ENCODE measurements around the gene MYOD1.

Gene MYOD1

DNA sequence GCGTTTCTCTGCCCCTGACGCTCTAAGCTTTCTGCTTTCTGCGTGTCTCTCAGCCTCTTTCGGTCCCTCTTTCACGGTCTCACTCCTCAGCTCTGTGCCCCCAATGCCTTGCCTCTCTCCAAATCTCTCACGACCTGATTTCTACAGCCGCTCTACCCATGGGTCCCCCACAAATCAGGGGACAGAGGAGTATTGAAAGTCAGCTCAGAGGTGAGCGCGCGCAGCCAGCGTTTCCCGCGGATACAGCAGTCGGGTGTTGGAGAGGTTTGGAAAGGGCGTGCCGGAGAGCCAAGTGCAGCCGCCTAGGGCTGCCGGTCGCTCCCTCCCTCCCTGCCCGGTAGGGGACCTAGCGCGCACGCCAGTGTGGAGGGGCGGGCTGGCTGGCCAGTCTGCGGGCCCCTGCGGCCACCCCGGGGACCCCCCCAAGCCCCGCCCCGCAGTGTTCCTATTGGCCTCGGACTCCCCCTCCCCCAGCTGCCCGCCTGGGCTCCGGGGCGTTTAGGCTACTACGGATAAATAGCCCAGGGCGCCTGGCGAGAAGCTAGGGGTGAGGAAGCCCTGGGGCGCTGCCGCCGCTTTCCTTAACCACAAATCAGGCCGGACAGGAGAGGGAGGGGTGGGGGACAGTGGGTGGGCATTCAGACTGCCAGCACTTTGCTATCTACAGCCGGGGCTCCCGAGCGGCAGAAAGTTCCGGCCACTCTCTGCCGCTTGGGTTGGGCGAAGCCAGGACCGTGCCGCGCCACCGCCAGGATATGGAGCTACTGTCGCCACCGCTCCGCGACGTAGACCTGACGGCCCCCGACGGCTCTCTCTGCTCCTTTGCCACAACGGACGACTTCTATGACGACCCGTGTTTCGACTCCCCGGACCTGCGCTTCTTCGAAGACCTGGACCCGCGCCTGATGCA is at the start of gene MYOD1:
TSS of gene MYOD1 (plus strand) at position 544 of the 910 bp plus-strand sequence. CDS start at position 756, 212 bp downstream.
- TF ChIP-seq, protein P1, sequence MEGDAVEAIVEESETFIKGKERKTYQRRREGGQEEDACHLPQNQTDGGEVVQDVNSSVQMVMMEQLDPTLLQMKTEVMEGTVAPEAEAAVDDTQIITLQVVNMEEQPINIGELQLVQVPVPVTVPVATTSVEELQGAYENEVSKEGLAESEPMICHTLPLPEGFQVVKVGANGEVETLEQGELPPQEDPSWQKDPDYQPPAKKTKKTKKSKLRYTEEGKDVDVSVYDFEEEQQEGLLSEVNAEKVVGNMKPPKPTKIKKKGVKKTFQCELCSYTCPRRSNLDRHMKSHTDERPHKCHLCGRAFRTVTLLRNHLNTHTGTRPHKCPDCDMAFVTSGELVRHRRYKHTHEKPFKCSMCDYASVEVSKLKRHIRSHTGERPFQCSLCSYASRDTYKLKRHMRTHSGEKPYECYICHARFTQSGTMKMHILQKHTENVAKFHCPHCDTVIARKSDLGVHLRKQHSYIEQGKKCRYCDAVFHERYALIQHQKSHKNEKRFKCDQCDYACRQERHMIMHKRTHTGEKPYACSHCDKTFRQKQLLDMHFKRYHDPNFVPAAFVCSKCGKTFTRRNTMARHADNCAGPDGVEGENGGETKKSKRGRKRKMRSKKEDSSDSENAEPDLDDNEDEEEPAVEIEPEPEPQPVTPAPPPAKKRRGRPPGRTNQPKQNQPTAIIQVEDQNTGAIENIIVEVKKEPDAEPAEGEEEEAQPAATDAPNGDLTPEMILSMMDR (IDR thresholded peaks at IDR 0.05; ENCODE audit: borderline replicate concordance, control extremely low read depth, extremely low read depth, insufficient read depth, missing control alignments) = no peak
- DNase-seq (ENCODE audit: low spot score) = no peak

DNA sequence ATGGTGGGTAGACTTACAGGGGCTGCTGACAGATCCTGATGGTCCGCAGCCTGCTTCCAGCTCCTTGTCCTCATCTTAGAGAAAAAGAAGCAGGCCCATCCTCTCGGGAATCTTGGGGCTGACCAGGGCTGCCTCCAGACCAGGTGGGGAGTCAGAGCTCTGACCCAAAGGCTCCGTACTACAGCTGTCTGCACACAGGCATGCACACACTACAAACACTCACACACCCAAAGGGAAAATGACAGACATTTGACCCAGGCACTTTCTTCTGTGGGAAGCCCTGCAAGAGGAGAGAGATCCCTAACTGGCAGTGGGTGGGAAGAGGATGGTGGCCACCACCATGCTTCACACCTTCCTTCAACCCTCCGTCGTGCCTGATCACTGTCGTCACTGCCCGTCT is 46.9 kb upstream of the MYOD1 start:
- DNase-seq (ENCODE audit: low spot score) = no peak
- in situ Hi-C loops (cut with MboI; ENCODE audit: low sequenced_read_pairs, unreplicated experiment) = no loop called here
- TF ChIP-seq, protein P1 (IDR thresholded peaks at IDR 0.05; ENCODE audit: borderline replicate concordance, control extremely low read depth, extremely low read depth, insufficient read depth, missing control alignments) = no peak

More for the DNA sequence above, at the start of gene MYOD1:
- in situ Hi-C loops (cut with MboI; ENCODE audit: low sequenced_read_pairs, unreplicated experiment) = no loop called here

DNA sequence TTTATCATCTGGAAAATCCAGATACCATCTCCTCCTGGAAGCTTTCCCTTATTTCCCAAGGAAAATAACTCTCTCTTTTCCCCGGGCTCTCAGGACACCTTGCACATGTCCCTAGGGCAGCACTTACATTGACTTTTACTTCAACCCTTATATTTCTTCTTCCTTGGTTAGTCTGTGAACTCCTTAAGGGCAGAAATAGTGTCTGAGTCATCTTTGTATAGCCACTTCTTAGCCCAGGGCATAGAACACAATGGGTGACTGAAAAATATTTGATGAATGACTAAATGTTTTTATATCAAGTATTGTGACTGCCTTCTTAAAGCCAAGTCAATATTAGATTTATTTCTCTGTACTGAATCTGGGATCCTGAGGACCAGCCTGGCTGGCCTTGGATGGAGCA is 45.4 kb upstream of the MYOD1 start:
- no peak for DNase-seq (ENCODE audit: low spot score)
- in situ Hi-C loops (cut with MboI; ENCODE audit: low sequenced_read_pairs, unreplicated experiment) = no loop called here
- TF ChIP-seq, protein P1 (IDR thresholded peaks at IDR 0.05; ENCODE audit: borderline replicate concordance, control extremely low read depth, extremely low read depth, insufficient read depth, missing control alignments) = no peak

DNA sequence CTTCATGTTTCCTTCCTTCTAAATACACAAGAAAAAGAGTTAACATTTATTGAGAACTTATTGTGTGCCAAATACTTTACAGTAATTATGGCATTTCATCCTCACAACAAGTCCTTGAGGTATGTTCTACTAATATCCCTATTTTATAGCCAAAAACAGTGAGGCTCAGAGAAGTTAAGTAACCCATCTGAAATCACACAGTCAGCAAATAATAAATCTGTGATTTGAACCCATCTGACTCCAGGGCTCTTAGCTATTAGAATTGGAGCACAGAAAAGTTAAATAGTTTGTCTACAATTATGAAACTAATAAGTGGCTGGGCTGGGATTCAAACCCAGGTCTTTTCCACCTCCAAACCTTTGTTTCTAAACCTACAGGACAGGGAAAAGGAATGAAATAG is 36.5 kb upstream of the MYOD1 start:
- in situ Hi-C loops (cut with MboI; ENCODE audit: low sequenced_read_pairs, unreplicated experiment) = no loop called here
- TF ChIP-seq, protein P1 (IDR thresholded peaks at IDR 0.05; ENCODE audit: borderline replicate concordance, control extremely low read depth, extremely low read depth, insufficient read depth, missing control alignments) = no peak
- no peak for DNase-seq (ENCODE audit: low spot score)

DNA sequence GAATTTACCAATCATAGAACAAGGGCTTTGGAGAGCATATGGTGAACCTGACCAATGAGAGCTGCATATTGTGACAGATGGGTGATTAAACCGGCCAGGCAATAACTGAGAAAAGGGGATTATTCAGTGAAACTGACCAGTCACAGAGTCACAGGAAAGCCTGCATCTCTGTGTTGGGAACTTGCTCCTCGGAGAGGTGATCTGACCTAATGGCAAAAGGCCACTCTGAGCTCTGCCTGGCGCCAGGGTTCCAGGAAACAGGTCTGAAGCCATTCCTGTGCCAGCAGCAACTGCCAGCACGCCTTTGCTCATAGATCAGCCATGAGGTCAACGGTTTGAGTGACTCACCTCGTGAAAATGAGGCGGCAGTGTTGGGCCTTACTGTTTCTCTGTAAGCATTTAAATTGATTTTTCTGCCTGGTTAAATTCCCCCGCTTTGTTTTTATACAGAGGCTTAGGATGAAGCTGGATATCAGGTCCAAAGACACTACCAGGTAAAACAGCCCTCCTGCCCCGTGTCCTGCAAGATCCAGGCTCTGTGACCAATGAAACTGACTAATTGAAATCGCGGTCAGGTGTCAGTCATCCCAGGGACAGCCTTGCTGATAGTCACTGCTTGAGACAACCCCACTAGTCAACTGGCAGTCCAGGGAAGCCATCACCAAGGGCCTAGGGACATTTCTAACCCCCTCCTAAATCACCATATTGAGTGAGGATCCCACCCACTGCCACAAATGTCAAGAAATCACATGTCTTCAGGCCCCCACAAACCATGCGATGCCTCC is 35.8 kb upstream of the MYOD1 start:
- in situ Hi-C loops (cut with MboI; ENCODE audit: low sequenced_read_pairs, unreplicated experiment) = no loop called here
- TF ChIP-seq, protein P1 (IDR thresholded peaks at IDR 0.05; ENCODE audit: borderline replicate concordance, control extremely low read depth, extremely low read depth, insufficient read depth, missing control alignments) = no peak
- DNase-seq (ENCODE audit: low spot score) = no peak

DNA sequence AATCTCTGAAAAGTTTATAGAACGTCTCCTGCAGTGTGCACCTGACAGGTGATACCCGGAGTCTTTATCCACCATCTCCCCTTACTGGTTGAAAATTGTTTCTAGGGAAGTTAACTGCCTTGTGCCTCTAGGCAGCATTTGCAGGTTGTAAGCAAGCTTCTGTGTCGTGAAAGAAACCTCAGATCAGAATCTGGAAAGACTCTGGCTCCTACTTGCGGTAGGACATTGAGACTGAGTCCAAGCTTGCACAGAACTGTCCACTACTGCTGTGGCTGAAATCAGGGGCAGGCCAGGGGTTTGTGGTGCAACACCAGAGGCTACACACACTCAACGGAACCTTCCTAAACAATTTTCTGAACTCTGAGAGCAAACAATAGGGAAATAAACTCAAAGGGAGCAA is 34.8 kb upstream of the MYOD1 start:
- TF ChIP-seq, protein P1 (IDR thresholded peaks at IDR 0.05; ENCODE audit: borderline replicate concordance, control extremely low read depth, extremely low read depth, insufficient read depth, missing control alignments) = no peak
- no peak for DNase-seq (ENCODE audit: low spot score)
- in situ Hi-C loops (cut with MboI; ENCODE audit: low sequenced_read_pairs, unreplicated experiment) = no loop called here

Data from GM13976 (cell line).